GM21447 (cell line): ENCODE measurements around the gene GAGE1.
"Not testable (repeated sequence)": the region's sequence is repeated elsewhere in the genome, so short reads cannot be mapped to it uniquely, and the experiment has no call there.

Source experiments
- ATAC-seq: cut with Tn5 transposase; IDR thresholded peaks from one replicate; pipeline ENCODE4 v1.9.1; 2021; ENCODE audit not compliant: unreplicated experiment

The GAGE1 gene

GRCh38 chrX:49598720-49599119 is at the start of gene GAGE1:
Gene GAGE1, plus strand, starts transcription at chrX:49599020. Its CDS starts 1,155 bp downstream, at chrX:49600175.
- not testable (repeated sequence) for ATAC-seq

- not testable (repeated sequence) for ATAC-seq
Observed at GRCh38 chrX:49550989-49551388, 47.8 kb upstream of the GAGE1 start, which contains the start of gene GAGE12E. Gene GAGE12E, plus strand, starts transcription at chrX:49551289. Its CDS starts 1,155 bp downstream, at chrX:49552444.

- not testable (repeated sequence) for ATAC-seq
Observed at GRCh38 chrX:49560542-49560941, 38.3 kb upstream of the GAGE1 start, which contains the start of gene GAGE12F. Gene GAGE12F, plus strand, starts transcription at chrX:49560842. Its CDS starts 1,155 bp downstream, at chrX:49561997.

- ATAC-seq: not testable (repeated sequence)
Observed at GRCh38 chrX:49568728-49569127, 30.1 kb upstream of the GAGE1 start.

- ATAC-seq: not testable (repeated sequence)
Observed at GRCh38 chrX:49569152-49569551, 29.7 kb upstream of the GAGE1 start.

- not testable (repeated sequence) for ATAC-seq
Observed at GRCh38 chrX:49570100-49570499, 28.7 kb upstream of the GAGE1 start, which contains the start of gene GAGE12G. Gene GAGE12G, plus strand, starts transcription at chrX:49570400. Its CDS starts 1,155 bp downstream, at chrX:49571555.

GRCh38 chrX:49579649-49580048 is 19.2 kb upstream of the GAGE1 start, which contains the start of gene GAGE12H:
Gene GAGE12H, plus strand, starts transcription at chrX:49579949. Its CDS starts 1,155 bp downstream, at chrX:49581104.
- not testable (repeated sequence) for ATAC-seq

- not testable (repeated sequence) for ATAC-seq
Observed at GRCh38 chrX:49589196-49589595, 9.6 kb upstream of the GAGE1 start, which contains the start of gene GAGE2A. Gene GAGE2A, plus strand, starts transcription at chrX:49589496. Its CDS starts 1,155 bp downstream, at chrX:49590651.

- ATAC-seq: not testable (repeated sequence)
Observed at GRCh38 chrX:49589769-49590478, 8.9 kb upstream of the GAGE1 start.

- ATAC-seq: not testable (repeated sequence)
Observed at GRCh38 chrX:49590488-49590887, 8.3 kb upstream of the GAGE1 start.

- ATAC-seq: no peak
Observed at GRCh38 chrX:49610718-49611310, 12.0 kb downstream of the GAGE1 start.

GRCh38 chrX:49618574-49618973 is 19.8 kb downstream of the GAGE1 start:
- ATAC-seq: no peak

- no peak for ATAC-seq
Observed at GRCh38 chrX:49627086-49627777, 28.4 kb downstream of the GAGE1 start.

- no peak for ATAC-seq
Observed at GRCh38 chrX:49644991-49645637, 46.3 kb downstream of the GAGE1 start.

GRCh38 chrX:49656533-49656932 is 57.7 kb downstream of the GAGE1 start:
- ATAC-seq: no peak
